ENCODE measurements around the gene KERA. TPM values are rescaled to one million over a fixed set of nuclear protein-coding genes. Genes with fewer than 3 reads are reported as not detected.

The KERA gene
- total and polyA plus RNA-seq, 2 of the 4 experiments (the other 2 are of a cell fraction): not detected

DNA sequence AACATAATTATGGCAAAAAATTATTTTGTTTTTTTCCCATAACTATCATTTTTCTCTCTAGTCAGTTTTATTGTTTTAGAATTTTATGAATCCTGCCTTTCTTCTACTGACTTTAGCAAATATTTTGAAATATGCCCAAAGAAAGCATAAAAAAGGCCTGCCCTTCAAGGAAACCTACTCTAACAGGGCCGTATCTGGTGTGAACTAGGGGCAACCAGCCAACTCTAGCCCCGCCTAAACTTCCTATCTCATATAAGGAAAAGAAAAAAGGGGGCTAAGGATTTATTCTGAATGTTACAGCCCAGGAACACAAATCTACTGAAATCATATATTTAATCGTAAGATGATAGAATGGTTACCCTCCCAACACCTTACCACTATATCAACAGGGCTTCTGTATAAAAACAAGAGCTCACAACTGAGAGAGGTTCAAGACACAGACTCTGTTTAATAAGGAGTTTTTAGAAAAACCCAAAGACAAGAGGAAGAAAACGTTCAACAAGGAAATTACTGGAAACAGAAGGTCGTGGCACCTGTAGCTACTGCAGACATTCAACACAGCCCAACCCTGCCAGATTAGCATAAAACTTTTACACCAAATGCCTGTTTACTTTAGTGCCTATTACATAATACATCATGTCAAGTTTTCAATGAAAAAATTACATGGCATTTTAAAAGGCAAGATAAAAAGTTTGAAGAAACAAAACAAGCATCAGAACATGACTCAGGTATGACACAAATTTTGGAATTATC, 40.1 kb downstream of the KERA start:
- BruUV-seq (replicated peaks): no TSS peak
- H3K4me2 ChIP-seq (ENCODE audit: low read depth, low read length): no peak overlapping the region
- DNase-seq (no peak), ATAC-seq (ENCODE audit: low read depth) (no peak)
- no peaks in the 10 kb centered on the region for H3K9me1 ChIP-seq (ENCODE audit: insufficient read depth, low read length)
- ChIA-PET CTCF (interaction anchor here (0.7 kb wide), 1 partner anchor 8 kb away, joined by 4 read pairs; no protein-coding TSS in a partner anchor), POLR2A (ENCODE audit: unreplicated experiment) (no interaction called here)
- intact Hi-C loops (cut with micrococcal nuclease): no loop called here
- no peaks in the 10 kb centered on the region for H3K27me3 ChIP-seq (ENCODE audit: control insufficient read depth, insufficient read depth, low read length)
- H4K8ac ChIP-seq (ENCODE audit: low read depth in 2 of 2, low read length in 2 of 2): no peak overlapping the region
- H2BK120ac ChIP-seq (ENCODE audit: low read depth, low read length): no peak overlapping the region
- no peak overlapping the region for H2BK5ac ChIP-seq (ENCODE audit: low read depth, low read length, poor library complexity, severe bottlenecking)
- WGBS, 2 experiments (ENCODE audit: extremely low coverage in 2 of 2, insufficient read length in 1 of 2): no CpG with 5 or more reads among the region's 5 CpGs
- H2BK20ac ChIP-seq (ENCODE audit: low read depth, low read length): no peak overlapping the region
- no peak overlapping the region for H3K4me3 ChIP-seq (ENCODE audit: insufficient read depth, low read depth, low read length)
- H2AK5ac ChIP-seq (ENCODE audit: low read depth, low read length): no peak overlapping the region
- H4K91ac ChIP-seq (ENCODE audit: insufficient read depth, low read depth, low read length): no peak overlapping the region
- no peak overlapping the region for H3K14ac ChIP-seq (replicated peaks; ENCODE audit: low read depth, low read length)
- no peak overlapping the region for H2AFZ ChIP-seq (replicated peaks; ENCODE audit: low read length, poor library complexity)
- no peak overlapping the region for H3K18ac ChIP-seq (ENCODE audit: low read depth, low read length)
- H3K4me1 ChIP-seq (ENCODE audit: control insufficient read depth, insufficient read depth, low read length): no peaks in the 10 kb centered on the region
- H3K79me1 ChIP-seq (ENCODE audit: low read depth in 1 of 2, low read length in 2 of 2): no peaks in the 10 kb centered on the region
- no peak overlapping the region for H2AK9ac ChIP-seq (replicated peaks; ENCODE audit: low read depth, low read length, poor library complexity)
- H3K9ac ChIP-seq (ENCODE audit: low read depth, low read length): no peak overlapping the region
- H4K20me1 ChIP-seq (ENCODE audit: insufficient read depth, low read length): no peaks in the 10 kb centered on the region
- no peaks in the 10 kb centered on the region for H3K36me3 ChIP-seq (ENCODE audit: control insufficient read depth, insufficient read depth, low read length)
- no peak overlapping the region for H4K5ac ChIP-seq (ENCODE audit: low read depth, low read length)
- H2BK15ac ChIP-seq (ENCODE audit: low read depth, low read length): no peak overlapping the region
- no peak overlapping the region for H3K56ac ChIP-seq (ENCODE audit: extremely low read depth, insufficient read depth, low read length)
- in situ Hi-C loops (cut with MboI; ENCODE audit: low sequenced_read_pairs): no loop called here
- no peak for TF ChIP-seq POLR2A (IDR thresholded peaks at IDR 0.05; ENCODE audit: low read depth, low read length)
- no peak for TF ChIP-seq MAFK (IDR thresholded peaks at IDR 0.05; ENCODE audit: low read depth, low read length)
- TF ChIP-seq, protein P1, sequence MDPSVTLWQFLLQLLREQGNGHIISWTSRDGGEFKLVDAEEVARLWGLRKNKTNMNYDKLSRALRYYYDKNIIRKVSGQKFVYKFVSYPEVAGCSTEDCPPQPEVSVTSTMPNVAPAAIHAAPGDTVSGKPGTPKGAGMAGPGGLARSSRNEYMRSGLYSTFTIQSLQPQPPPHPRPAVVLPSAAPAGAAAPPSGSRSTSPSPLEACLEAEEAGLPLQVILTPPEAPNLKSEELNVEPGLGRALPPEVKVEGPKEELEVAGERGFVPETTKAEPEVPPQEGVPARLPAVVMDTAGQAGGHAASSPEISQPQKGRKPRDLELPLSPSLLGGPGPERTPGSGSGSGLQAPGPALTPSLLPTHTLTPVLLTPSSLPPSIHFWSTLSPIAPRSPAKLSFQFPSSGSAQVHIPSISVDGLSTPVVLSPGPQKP (IDR thresholded peaks at IDR 0.05; ENCODE audit: borderline replicate concordance, low read depth, low read length): no peak
- TF ChIP-seq, protein P2, sequence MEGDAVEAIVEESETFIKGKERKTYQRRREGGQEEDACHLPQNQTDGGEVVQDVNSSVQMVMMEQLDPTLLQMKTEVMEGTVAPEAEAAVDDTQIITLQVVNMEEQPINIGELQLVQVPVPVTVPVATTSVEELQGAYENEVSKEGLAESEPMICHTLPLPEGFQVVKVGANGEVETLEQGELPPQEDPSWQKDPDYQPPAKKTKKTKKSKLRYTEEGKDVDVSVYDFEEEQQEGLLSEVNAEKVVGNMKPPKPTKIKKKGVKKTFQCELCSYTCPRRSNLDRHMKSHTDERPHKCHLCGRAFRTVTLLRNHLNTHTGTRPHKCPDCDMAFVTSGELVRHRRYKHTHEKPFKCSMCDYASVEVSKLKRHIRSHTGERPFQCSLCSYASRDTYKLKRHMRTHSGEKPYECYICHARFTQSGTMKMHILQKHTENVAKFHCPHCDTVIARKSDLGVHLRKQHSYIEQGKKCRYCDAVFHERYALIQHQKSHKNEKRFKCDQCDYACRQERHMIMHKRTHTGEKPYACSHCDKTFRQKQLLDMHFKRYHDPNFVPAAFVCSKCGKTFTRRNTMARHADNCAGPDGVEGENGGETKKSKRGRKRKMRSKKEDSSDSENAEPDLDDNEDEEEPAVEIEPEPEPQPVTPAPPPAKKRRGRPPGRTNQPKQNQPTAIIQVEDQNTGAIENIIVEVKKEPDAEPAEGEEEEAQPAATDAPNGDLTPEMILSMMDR (conservative IDR thresholded peaks at IDR 0.05; ENCODE audit: low read depth, low read length): no peak
- no peak for TF ChIP-seq MXI1 (IDR thresholded peaks at IDR 0.05; ENCODE audit: borderline replicate concordance, low read depth, low read length)
- TF ChIP-seq BHLHE40 (IDR thresholded peaks at IDR 0.05; ENCODE audit: low read depth, low read length): no peak
- no peak overlapping the region for H3K27ac ChIP-seq (ENCODE audit: insufficient read depth, low read length)
- H3K4ac ChIP-seq (ENCODE audit: low read depth, low read length): no peak overlapping the region
- dilution Hi-C loops (cut with HindIII; ENCODE audit: low sequenced_read_pairs, unreplicated experiment): no loop called here
- no peaks in the 10 kb centered on the region for H3K9me3 ChIP-seq (ENCODE audit: control insufficient read depth, insufficient read depth, low read length)
- H3K23ac ChIP-seq (ENCODE audit: low read depth, low read length): no peak overlapping the region

Data from IMR-90 (cell line).